Kidney (tissue), 14 donors: ENCODE results near the gene NFKB2. TPM values are rescaled to one million over a fixed set of nuclear protein-coding genes. Genes with fewer than 3 reads are reported as not detected.
A peak's percentile ranks its signal among the peaks of the same experiment; 100 is the strongest.

Source experiments
- DNase-seq, 5 donors: peaks; one replicate each; pipeline ENCODE4 v3.0.0-alpha.2; 2013 to 2020
- FAIRE-seq: peaks from 2 replicates; lab custom pipeline; 2012; peaks lifted over from hg19 to GRCh38; lab: Jason Lieb, UNC
- H3K27ac ChIP-seq, 2 donors: one replicate each; pipeline ENCODE4 v1.7.0; 2013; ENCODE audit warnings: low read depth in 2 of 2, low read length in 2 of 2, inconsistent platforms in 1 of 2
- H3K27me3 ChIP-seq: one replicate; pipeline ENCODE4 v1.7.1; 2013; ENCODE audit warnings: low read length, inconsistent platforms; ENCODE audit not compliant: control insufficient read depth, insufficient read depth
- H3K36me3 ChIP-seq, 3 donors: one replicate each; pipeline versions ENCODE4 v1.7.0 to v1.7.1; 2013; ENCODE audit warnings: low read length in 3 of 3, control low read depth in 1 of 3, inconsistent platforms in 1 of 3; ENCODE audit not compliant: insufficient read depth in 3 of 3, control insufficient read depth in 2 of 3
- H3K4me1 ChIP-seq, 3 donors: one replicate each; pipeline versions ENCODE4 v1.7.0 to v1.7.1; 2013; ENCODE audit warnings: low read length in 3 of 3, inconsistent platforms in 1 of 3, low read depth in 1 of 3; ENCODE audit not compliant: control insufficient read depth in 2 of 3, insufficient read depth in 2 of 3
- H3K4me3 ChIP-seq, 3 donors: one replicate each; pipeline versions ENCODE4 v1.7.0 to v1.8.1; 2013; ENCODE audit warnings: low read length in 3 of 3, control low read depth in 1 of 3, inconsistent platforms in 1 of 3
- H3K9ac ChIP-seq, 3 donors: one replicate each; pipeline versions ENCODE4 v1.7.0 to v1.7.1; 2013; ENCODE audit warnings: low read length in 3 of 3, control low read depth in 1 of 3, inconsistent platforms in 1 of 3
- H3K9me3 ChIP-seq, 3 donors: one replicate each; pipeline versions ENCODE4 v1.7.0 to v1.7.1; 2013; ENCODE audit warnings: low read length in 3 of 3, control low read depth in 1 of 3, inconsistent platforms in 1 of 3; ENCODE audit not compliant: control insufficient read depth in 2 of 3, insufficient read depth in 1 of 3
- intact Hi-C: fragments of 100-400 bp; cut with DNase I; formaldehyde crosslinking; loops from one replicate; pipeline ENCODE4 v1.11.1; 2022
- polyA plus RNA-seq: library from polyadenylated mRNA; stranded (reverse); fragments of 350-450 nt; fragmentation: Illumina TruSeq; extraction: RNeasy Lipid Tissue Mini Kit (QIAGEN cat#74804); gene quantifications from one replicate; pipeline ENCODE4 v1.2.3, GENCODE V29; 2014; ENCODE audit warnings: low read depth, low replicate concordance; ENCODE audit not compliant: insufficient read depth
- total RNA-seq: library from RNA; stranded (reverse); fragmentation: NEBNext Ultra II Directional; extraction: Animal tissue kit (Norgen Biotek cat#: 25700); gene quantifications from one replicate; pipeline ENCODE4 v1.2.1, GENCODE V29; 2021
- TF ChIP-seq, protein P1 (sequence below): IDR thresholded peaks from 3 replicates; pipeline ENCODE4 v1.5.1; 2012; ENCODE audit warnings: mild to moderate bottlenecking, moderate library complexity, borderline replicate concordance; ENCODE audit not compliant: insufficient read depth; ENCODE audit errors: extremely low read depth
- donor health status: control.
- donor health status: control.
- donor health status: control.
- donor health status: control.
- donor health status: control.
- donor health status: DM: yes; HTN: yes; CAD: no.
- donor health status: Normal renal cell carcinoma (clear cell type).

Gene NFKB2
- total and polyA plus RNA-seq, 2 donors from 2014 or later, result 14.0 to 62.7 TPM

DNA sequence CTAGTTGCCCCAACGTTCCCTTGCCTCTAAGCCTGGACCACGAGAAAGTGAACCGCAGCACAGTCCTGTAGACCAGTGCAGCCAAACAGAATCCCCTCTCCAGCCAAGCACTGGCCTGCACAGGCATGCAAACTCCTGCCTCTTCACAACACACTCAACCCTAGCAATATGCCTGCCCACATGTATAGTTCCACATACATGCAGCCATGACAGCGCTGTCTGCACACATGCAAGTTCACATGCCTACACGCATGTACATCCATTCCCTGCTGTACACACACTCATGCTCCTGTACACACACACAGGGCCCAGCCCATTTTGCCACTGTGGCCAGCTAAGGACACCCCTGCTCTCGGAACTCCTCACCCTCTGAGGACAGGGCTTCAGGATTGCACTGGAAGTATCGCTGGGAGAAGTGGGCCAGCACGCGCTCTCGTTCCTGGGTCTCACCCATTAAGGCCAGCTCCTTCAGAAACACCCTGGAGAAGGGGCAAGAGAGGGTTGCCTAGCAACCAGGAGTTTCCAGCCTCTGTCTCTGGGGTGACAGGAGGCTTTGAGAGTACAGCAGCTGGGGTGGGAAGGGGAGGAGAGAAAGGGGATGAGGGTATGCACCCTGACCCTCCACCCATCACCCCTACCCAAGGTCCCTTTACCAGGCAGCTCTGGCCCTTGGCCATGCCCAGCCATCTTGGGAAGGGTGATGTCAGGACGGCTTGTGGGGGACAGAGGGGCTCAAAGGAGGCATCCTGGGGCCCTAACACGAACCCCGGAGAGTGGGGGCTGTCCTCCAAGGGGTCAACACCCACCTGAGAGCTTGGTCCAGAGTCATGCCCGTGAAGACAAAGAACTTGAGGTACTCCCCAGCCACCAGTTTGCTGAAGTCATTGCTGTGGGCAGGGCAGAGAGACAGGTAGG is 16.1 kb downstream of the NFKB2 start:
- H3K4me3 ChIP-seq, result no peak overlapping the region
- H3K9me3 ChIP-seq, result no peaks in the 10 kb centered on the region
- H3K36me3 ChIP-seq, result no peaks in the 10 kb centered on the region
- FAIRE-seq (no peak), DNase-seq (peak in 1 of 5 donors; percentile 52)
- H3K27me3 ChIP-seq, result peaks cover 2% of the 10 kb centered on the region
- H3K27ac ChIP-seq, result no peak overlapping the region
- TF ChIP-seq, protein P1, sequence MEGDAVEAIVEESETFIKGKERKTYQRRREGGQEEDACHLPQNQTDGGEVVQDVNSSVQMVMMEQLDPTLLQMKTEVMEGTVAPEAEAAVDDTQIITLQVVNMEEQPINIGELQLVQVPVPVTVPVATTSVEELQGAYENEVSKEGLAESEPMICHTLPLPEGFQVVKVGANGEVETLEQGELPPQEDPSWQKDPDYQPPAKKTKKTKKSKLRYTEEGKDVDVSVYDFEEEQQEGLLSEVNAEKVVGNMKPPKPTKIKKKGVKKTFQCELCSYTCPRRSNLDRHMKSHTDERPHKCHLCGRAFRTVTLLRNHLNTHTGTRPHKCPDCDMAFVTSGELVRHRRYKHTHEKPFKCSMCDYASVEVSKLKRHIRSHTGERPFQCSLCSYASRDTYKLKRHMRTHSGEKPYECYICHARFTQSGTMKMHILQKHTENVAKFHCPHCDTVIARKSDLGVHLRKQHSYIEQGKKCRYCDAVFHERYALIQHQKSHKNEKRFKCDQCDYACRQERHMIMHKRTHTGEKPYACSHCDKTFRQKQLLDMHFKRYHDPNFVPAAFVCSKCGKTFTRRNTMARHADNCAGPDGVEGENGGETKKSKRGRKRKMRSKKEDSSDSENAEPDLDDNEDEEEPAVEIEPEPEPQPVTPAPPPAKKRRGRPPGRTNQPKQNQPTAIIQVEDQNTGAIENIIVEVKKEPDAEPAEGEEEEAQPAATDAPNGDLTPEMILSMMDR, result no peak
- intact Hi-C loops, result no loop called here
- no peak overlapping the region for H3K9ac ChIP-seq
- H3K4me1 ChIP-seq, result peaks cover 0 to 3% (median 0%) of the 10 kb centered on the region in 3 donors

DNA sequence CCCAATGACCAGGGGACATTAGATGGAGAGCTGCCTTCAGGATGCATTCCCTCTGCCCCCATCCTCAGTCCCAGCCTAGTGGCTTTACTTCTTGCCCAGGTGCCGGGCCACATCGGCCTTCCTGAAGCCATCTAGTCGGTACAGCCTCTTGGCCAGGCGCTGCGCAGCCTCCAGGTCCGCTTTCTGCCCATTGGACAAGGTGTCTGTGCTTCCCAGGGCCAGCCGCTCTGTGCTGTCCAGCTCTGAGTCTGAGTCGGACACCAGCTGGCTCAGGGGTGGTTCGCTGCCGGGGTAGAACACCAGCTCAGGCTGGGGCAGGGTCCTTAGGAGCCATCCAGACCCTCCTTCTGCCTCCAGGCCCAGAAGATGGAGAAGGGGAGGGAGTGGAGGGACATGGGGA is 16.8 kb downstream of the NFKB2 start:
- no peak overlapping the region for H3K9ac ChIP-seq
- DNase-seq (peak in 1 of 5 donors; percentile 62), FAIRE-seq (no peak)
- TF ChIP-seq, protein P1, result no peak
- no peak overlapping the region for H3K27ac ChIP-seq
- intact Hi-C loops, result no loop called here
- peaks cover 0 to 3% (median 0%) of the 10 kb centered on the region in 3 donors for H3K4me1 ChIP-seq
- no peaks in the 10 kb centered on the region for H3K9me3 ChIP-seq
- no peaks in the 10 kb centered on the region for H3K36me3 ChIP-seq
- H3K27me3 ChIP-seq, result peaks cover 2% of the 10 kb centered on the region
- no peak overlapping the region for H3K4me3 ChIP-seq

DNA sequence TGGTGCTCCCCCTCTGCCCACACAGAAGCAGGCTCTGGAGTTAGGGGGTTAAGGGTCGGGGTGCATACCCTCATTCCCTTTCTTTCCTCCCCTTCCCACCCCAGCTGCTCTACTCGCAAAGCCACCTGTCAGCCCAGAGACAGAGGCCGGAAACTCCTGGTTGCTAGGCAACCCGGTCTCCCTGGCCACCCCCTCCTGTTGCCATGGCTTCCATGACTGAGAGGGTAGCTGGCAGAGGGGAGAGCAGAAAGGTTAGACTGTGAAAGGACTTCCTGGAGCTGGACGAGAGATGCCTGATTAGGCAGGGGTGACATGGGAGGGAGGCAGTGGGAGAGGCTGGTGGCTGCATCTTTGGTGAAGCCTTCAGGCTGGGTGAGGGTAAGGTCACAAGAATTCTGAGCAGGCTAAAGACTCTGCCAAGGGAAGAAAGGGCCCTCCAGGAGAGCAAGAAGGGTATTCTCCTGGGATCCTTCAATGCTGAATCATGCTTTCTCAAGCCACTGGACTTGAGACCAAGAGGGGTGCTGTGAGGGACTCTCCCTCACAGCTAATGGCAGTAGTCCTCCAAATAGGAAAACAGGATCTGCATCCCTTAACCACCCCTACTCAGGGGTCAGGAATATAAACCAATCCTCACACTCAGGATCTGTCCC is 17.7 kb downstream of the NFKB2 start:
- H3K27me3 ChIP-seq, result peaks cover 5% of the 10 kb centered on the region

More for the DNA sequence above, 17.7 kb downstream of the NFKB2 start:
- no peak overlapping the region for H3K4me3 ChIP-seq
- H3K4me1 ChIP-seq, result peaks cover 0 to 3% (median 0%) of the 10 kb centered on the region in 3 donors
- no peaks in the 10 kb centered on the region for H3K9me3 ChIP-seq
- intact Hi-C loops, result no loop called here
- H3K36me3 ChIP-seq, result no peaks in the 10 kb centered on the region
- FAIRE-seq (no peak), DNase-seq (peak in 3 of 5 donors; percentile 39 to 74 (median 53))
- H3K27ac ChIP-seq, result no peak overlapping the region
- H3K9ac ChIP-seq, result no peak overlapping the region
- TF ChIP-seq, protein P1, result no peak
